Measurements from ENCODE around the gene C1QB. TPM values are rescaled to one million over a fixed set of nuclear protein-coding genes. Genes with fewer than 3 reads are reported as not detected.

C1QB gene
- total and polyA plus RNA-seq, 10 donors, result 225 to 3,817 (median 1,581) TPM

GRCh38 chr1:22626237-22627157 is 26.5 kb upstream of the C1QB start:
- WGBS, 5 donors, result 13 to 30% (median 24%) methylated on average over 18 to 20 of the region's 20 CpGs
- Histone ChIP-seq H3K4me3 (no peak overlapping the region), H3K36me3 (no peaks in the 10 kb centered on the region), H3K4me1 (peaks cover 0 to 10% (median 3%) of the 10 kb centered on the region in 6 donors), H3K27ac (no peak overlapping the region), H3K9me3 (no peaks in the 10 kb centered on the region), H3K27me3 (replicated peaks in 1 of 7) (peaks cover 0 to 77% (median 8%) of the 10 kb centered on the region in 7 donors)
- DNase-seq, result no peak
- TF ChIP-seq POLR2A (IDR thresholded peaks at IDR 0.05), result no peak
- no peak for TF ChIP-seq POLR2AphosphoS5 (IDR thresholded peaks at IDR 0.05)
- no peak for TF ChIP-seq CTCF (IDR thresholded peaks at IDR 0.05 in 8 of 11, conservative IDR thresholded peaks at IDR 0.05 in 3 of 11)
- intact Hi-C loops (cut with DNase I; ENCODE audit: low total_unique reads), result no loop called here

GRCh38 chr1:22627331-22627730 is 25.7 kb upstream of the C1QB start:
- intact Hi-C loops (cut with DNase I; ENCODE audit: low total_unique reads), result no loop called here
- Histone ChIP-seq H3K27me3 (replicated peaks in 1 of 7) (peaks cover 0 to 78% (median 8%) of the 10 kb centered on the region in 7 donors), H3K4me3 (no peak overlapping the region), H3K4me1 (peaks cover 0 to 10% (median 3%) of the 10 kb centered on the region in 6 donors), H3K36me3 (no peaks in the 10 kb centered on the region), H3K9me3 (no peaks in the 10 kb centered on the region), H3K27ac (no peak overlapping the region)
- no peak for DNase-seq
- TF ChIP-seq POLR2A (IDR thresholded peaks at IDR 0.05) (no peak), POLR2AphosphoS5 (IDR thresholded peaks at IDR 0.05) (no peak), CTCF (IDR thresholded peaks at IDR 0.05 in 8 of 11, conservative IDR thresholded peaks at IDR 0.05 in 3 of 11) (no peak)
- WGBS, 5 donors, result 41 to 75% (median 58%) methylated on average over 4 to 5 of the region's 5 CpGs

- no peak for TF ChIP-seq CTCF (IDR thresholded peaks at IDR 0.05 in 8 of 11, conservative IDR thresholded peaks at IDR 0.05 in 3 of 11)
- TF ChIP-seq POLR2A (IDR thresholded peaks at IDR 0.05), result no peak
- no peak for TF ChIP-seq POLR2AphosphoS5 (IDR thresholded peaks at IDR 0.05)
- WGBS, 5 donors, result 47 to 55% (median 52%) methylated on average over 11 of the region's 11 CpGs
- no peak for DNase-seq
- H3K27ac ChIP-seq, result no peak overlapping the region
- no peaks in the 10 kb centered on the region for H3K9me3 ChIP-seq
- H3K4me3 ChIP-seq, result no peak overlapping the region
- no peaks in the 10 kb centered on the region for H3K36me3 ChIP-seq
- intact Hi-C loops (cut with DNase I; ENCODE audit: low total_unique reads), result no loop called here
- peaks cover 0 to 10% (median 3%) of the 10 kb centered on the region in 6 donors for H3K4me1 ChIP-seq
- peaks cover 0 to 72% (median 8%) of the 10 kb centered on the region in 7 donors for H3K27me3 ChIP-seq (replicated peaks in 1 of 7)
Measured at GRCh38 chr1:22628698-22629444, 24.2 kb upstream of the C1QB start.

DNA sequence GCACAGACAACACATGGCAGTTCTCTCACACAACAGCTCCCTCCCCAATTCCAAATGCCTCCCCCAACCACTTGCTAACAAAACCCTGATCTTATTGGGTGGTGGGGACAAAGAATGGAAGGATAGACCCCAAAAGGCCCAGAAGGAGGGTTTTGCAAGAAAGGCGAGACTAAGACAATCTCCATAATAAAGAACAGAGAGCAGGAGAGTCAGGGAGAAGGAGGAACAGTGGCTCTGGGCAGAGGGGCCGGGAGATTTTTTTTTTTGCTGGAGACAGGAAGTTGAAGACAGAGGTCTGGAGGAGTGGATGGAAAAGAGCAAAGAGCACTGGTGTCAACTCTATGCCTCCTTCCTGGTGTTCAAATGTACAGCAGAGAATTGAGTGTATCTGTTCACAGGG is 23.1 kb upstream of the C1QB start:
- Histone ChIP-seq H3K4me3 (no peak overlapping the region), H3K36me3 (no peaks in the 10 kb centered on the region), H3K4me1 (peaks cover 0 to 17% (median 4%) of the 10 kb centered on the region in 6 donors), H3K9me3 (no peaks in the 10 kb centered on the region), H3K27me3 (replicated peaks in 1 of 7) (peaks cover 0 to 70% (median 8%) of the 10 kb centered on the region in 7 donors), H3K27ac (no peak overlapping the region)
- WGBS, 5 donors, result 17 to 32% (median 24%) methylated on average over 2 of the region's 2 CpGs
- TF ChIP-seq POLR2A (IDR thresholded peaks at IDR 0.05) (no peak), CTCF (IDR thresholded peaks at IDR 0.05 in 8 of 11, conservative IDR thresholded peaks at IDR 0.05 in 3 of 11) (no peak), POLR2AphosphoS5 (IDR thresholded peaks at IDR 0.05) (no peak)
- intact Hi-C loops (cut with DNase I; ENCODE audit: low total_unique reads), result no loop called here
- no peak for DNase-seq
